ENCODE results near the gene FAH. TPM values are rescaled to one million over a fixed set of nuclear protein-coding genes. Genes with fewer than 3 reads are reported as not detected.

FAH gene
- total RNA-seq, 1 experiment from 2014 or later = 38.0 TPM

- in situ Hi-C loops (cut with HindIII; ENCODE audit: low pct_unique_long_range_greater_than_20kb, low sequenced_read_pairs) = no loop called here
- BruUV-seq (replicated peaks) = no TSS peak
- Histone ChIP-seq H3K27ac (ENCODE audit: low read length) (no peak overlapping the region), H3K36me3 (ENCODE audit: control insufficient read depth, insufficient read depth, low read length) (no peaks in the 10 kb centered on the region), H3K4me1 (ENCODE audit: control insufficient read depth, insufficient read depth, low read length) (no peaks in the 10 kb centered on the region), H3K27me3 (ENCODE audit: control insufficient read depth, insufficient read depth, low read length) (peaks cover 6% of the 10 kb centered on the region), H3K9me3 (ENCODE audit: control insufficient read depth, insufficient read depth, low read depth, low read length) (no peaks in the 10 kb centered on the region), H3K4me3 (ENCODE audit: low read depth in 2 of 2, low read length in 2 of 2) (no peak overlapping the region)
- DNase-seq (ENCODE audit: low read depth, low spot score) (no peak), ATAC-seq (peak; percentile 25; the same call in 1 of the 2 replicates)
- ChIA-PET CTCF (no interaction called here), POLR2A (no interaction called here)
- intact Hi-C loops (cut with micrococcal nuclease; ENCODE audit: unreplicated experiment) = no loop called here
- TF ChIP-seq TCF7L2 (IDR thresholded peaks at IDR 0.05; ENCODE audit: low read depth, low read length) (no peak), POLR2AphosphoS5 (IDR thresholded peaks at IDR 0.05; ENCODE audit: low read depth, low read length) (no peak), SIN3A (IDR thresholded peaks at IDR 0.05; ENCODE audit: borderline replicate concordance, insufficient read depth, low read depth, low read length) (no peak)
- TF ChIP-seq, protein P1, sequence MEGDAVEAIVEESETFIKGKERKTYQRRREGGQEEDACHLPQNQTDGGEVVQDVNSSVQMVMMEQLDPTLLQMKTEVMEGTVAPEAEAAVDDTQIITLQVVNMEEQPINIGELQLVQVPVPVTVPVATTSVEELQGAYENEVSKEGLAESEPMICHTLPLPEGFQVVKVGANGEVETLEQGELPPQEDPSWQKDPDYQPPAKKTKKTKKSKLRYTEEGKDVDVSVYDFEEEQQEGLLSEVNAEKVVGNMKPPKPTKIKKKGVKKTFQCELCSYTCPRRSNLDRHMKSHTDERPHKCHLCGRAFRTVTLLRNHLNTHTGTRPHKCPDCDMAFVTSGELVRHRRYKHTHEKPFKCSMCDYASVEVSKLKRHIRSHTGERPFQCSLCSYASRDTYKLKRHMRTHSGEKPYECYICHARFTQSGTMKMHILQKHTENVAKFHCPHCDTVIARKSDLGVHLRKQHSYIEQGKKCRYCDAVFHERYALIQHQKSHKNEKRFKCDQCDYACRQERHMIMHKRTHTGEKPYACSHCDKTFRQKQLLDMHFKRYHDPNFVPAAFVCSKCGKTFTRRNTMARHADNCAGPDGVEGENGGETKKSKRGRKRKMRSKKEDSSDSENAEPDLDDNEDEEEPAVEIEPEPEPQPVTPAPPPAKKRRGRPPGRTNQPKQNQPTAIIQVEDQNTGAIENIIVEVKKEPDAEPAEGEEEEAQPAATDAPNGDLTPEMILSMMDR (IDR thresholded peaks at IDR 0.05) = no peak
- TF ChIP-seq, protein P2, sequence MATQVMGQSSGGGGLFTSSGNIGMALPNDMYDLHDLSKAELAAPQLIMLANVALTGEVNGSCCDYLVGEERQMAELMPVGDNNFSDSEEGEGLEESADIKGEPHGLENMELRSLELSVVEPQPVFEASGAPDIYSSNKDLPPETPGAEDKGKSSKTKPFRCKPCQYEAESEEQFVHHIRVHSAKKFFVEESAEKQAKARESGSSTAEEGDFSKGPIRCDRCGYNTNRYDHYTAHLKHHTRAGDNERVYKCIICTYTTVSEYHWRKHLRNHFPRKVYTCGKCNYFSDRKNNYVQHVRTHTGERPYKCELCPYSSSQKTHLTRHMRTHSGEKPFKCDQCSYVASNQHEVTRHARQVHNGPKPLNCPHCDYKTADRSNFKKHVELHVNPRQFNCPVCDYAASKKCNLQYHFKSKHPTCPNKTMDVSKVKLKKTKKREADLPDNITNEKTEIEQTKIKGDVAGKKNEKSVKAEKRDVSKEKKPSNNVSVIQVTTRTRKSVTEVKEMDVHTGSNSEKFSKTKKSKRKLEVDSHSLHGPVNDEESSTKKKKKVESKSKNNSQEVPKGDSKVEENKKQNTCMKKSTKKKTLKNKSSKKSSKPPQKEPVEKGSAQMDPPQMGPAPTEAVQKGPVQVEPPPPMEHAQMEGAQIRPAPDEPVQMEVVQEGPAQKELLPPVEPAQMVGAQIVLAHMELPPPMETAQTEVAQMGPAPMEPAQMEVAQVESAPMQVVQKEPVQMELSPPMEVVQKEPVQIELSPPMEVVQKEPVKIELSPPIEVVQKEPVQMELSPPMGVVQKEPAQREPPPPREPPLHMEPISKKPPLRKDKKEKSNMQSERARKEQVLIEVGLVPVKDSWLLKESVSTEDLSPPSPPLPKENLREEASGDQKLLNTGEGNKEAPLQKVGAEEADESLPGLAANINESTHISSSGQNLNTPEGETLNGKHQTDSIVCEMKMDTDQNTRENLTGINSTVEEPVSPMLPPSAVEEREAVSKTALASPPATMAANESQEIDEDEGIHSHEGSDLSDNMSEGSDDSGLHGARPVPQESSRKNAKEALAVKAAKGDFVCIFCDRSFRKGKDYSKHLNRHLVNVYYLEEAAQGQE (IDR thresholded peaks at IDR 0.05; ENCODE audit: insufficient read depth in 1 of 2, low read depth in 2 of 2, low read length in 1 of 2) = no peak
These were observed 49.2 kb downstream of the FAH start for GRCh38 chr15:80202016-80202315.

DNA sequence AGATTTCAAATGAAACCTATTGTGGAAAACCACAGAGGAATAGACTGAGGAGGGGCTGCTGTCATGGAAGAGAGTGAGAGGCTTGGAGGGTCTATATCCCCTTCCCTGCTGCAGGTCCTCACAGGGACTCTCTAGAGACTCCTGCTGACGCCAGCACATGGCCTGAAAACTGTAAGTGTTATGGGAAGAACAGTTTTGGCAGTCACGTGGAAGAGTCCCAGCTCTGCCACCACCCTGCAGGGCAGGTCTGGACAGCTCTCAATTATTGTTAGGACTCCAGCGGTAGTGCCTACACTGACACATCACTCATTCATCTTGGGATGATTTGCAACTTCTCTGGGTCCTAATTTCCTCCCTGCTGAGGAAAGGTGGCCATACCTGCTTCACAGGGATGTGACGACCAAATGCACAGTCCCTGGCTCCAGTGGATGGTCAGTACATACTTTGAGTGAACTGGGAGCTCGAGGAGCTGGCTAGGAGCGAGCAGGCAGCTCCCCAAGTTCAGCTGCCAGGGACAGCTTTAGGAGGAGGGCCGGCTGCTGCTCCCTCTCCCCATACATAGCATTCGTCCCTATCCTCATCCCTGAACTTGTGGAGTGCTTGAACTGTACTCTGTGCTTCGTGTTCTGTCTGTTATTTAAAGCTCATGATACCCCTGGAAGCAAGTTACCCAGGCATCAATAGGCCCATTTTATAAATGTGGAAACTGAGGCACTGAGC, 50.0 kb downstream of the FAH start:
- in situ Hi-C loops (cut with HindIII; ENCODE audit: low pct_unique_long_range_greater_than_20kb, low sequenced_read_pairs) (no loop called here), intact Hi-C loops (cut with micrococcal nuclease; ENCODE audit: unreplicated experiment) (no loop called here)
- POLR2A ChIA-PET = no interaction called here
- ATAC-seq (peak; percentile 69), DNase-seq (ENCODE audit: low read depth, low spot score) (no peak)
- BruUV-seq (replicated peaks) = no TSS peak
- no peaks in the 10 kb centered on the region for H3K4me1 ChIP-seq (ENCODE audit: control insufficient read depth, insufficient read depth, low read length)
- TF ChIP-seq SIN3A (IDR thresholded peaks at IDR 0.05; ENCODE audit: borderline replicate concordance, insufficient read depth, low read depth, low read length) = no peak
- TF ChIP-seq, protein P1 (IDR thresholded peaks at IDR 0.05) = no peak
- no peak overlapping the region for H3K27ac ChIP-seq (ENCODE audit: low read length)
- H3K27me3 ChIP-seq (ENCODE audit: control insufficient read depth, insufficient read depth, low read length) = peaks cover 9% of the 10 kb centered on the region
- no peaks in the 10 kb centered on the region for H3K36me3 ChIP-seq (ENCODE audit: control insufficient read depth, insufficient read depth, low read length)
- CTCF ChIA-PET = no interaction called here
- H3K9me3 ChIP-seq (ENCODE audit: control insufficient read depth, insufficient read depth, low read depth, low read length) = no peaks in the 10 kb centered on the region
- no peak overlapping the region for H3K4me3 ChIP-seq (ENCODE audit: low read depth in 2 of 2, low read length in 2 of 2)
